GM12878 (cell line): ENCODE results near the gene GNAQ. TPM values are rescaled to one million over a fixed set of nuclear protein-coding genes. Genes with fewer than 3 reads are reported as not detected.

Experiments
- ATAC-seq: fragments of 200-7000 bp; cut with Tn5 transposase; 3 replicates; pipeline ENCODE4 v1.9.1; 2020; ENCODE audit warnings: mild to moderate bottlenecking, moderate library complexity
- BruUV-seq: library from RNA; stranded (reverse); fragments of 400-500 nt; replicated peaks from 2 replicates; lab custom pipeline; 2021; lab: Mats Ljungman, UMichigan
- CTCF ChIA-PET: fragments of 300-600 bp; sonication (Branson Sonifier 250); formaldehyde crosslinking; extraction: SDS; loops from one replicate; lab custom pipeline; 2021; ENCODE audit warnings: inconsistent platforms; lab: Yijun Ruan, JAX
- POLR2A ChIA-PET: fragments of 350-600 bp; formaldehyde crosslinking; extraction: SDS; loops from one replicate; lab custom pipeline; 2021; ENCODE audit warnings: inconsistent platforms; lab: Charles Lee
- RAD21 ChIA-PET: fragments of 300-600 bp; sonication (Branson Sonifier 250); formaldehyde crosslinking; loops from one replicate; lab custom pipeline; 2023; ENCODE audit warnings: antibody characterized with exemption; ENCODE audit not compliant: unreplicated experiment; lab: Charles Lee
- SMC1A ChIA-PET: fragments of 300-600 bp; sonication (Branson Sonifier 250); formaldehyde crosslinking; loops from one replicate; lab custom pipeline; 2023; ENCODE audit not compliant: unreplicated experiment, uncharacterized antibody; lab: Charles Lee
- DNase-seq: peaks from one replicate; pipeline ENCODE4 v3.0.0-alpha.2; 2011; ENCODE audit warnings: low read depth, low spot score
- FAIRE-seq: peaks from 3 replicates; lab custom pipeline; 2011; peaks lifted over from hg19 to GRCh38; lab: Jason Lieb, UNC
- H2AFZ ChIP-seq: 2 replicates; pipeline ENCODE4 v1.6.0; 2011; ENCODE audit warnings: low read depth, low read length, control low read depth; ENCODE audit not compliant: control insufficient read depth
- H3K27ac ChIP-seq: 2 replicates; pipeline ENCODE4 v1.5.1; 2011; ENCODE audit warnings: control low read depth; ENCODE audit not compliant: control insufficient read depth, insufficient read depth
- H3K27me3 ChIP-seq, 2 experiments: replicated peaks in 1 of 2; 2 replicates each; pipeline versions ENCODE4 v1.6.0 to v1.6.1; 2011; ENCODE audit warnings: low read length in 1 of 2; ENCODE audit not compliant: control insufficient read depth in 2 of 2, insufficient read depth in 2 of 2
- H3K36me3 ChIP-seq, 2 experiments: 2 replicates each; pipeline ENCODE4 v1.5.1; 2011; ENCODE audit warnings: low read length in 1 of 2; ENCODE audit not compliant: control insufficient read depth in 2 of 2, insufficient read depth in 2 of 2
- H3K4me1 ChIP-seq: 2 replicates; pipeline ENCODE4 v1.6.1; 2011; ENCODE audit warnings: mild to moderate bottlenecking, low read length, moderate library complexity, mixed read lengths; ENCODE audit not compliant: control insufficient read depth, insufficient read depth
- H3K4me2 ChIP-seq: 2 replicates; pipeline ENCODE4 v1.6.0; 2011; ENCODE audit warnings: control low read depth; ENCODE audit not compliant: control insufficient read depth, insufficient read depth
- H3K4me3 ChIP-seq: fragments of 200-600 bp; sonication (generic); 2 replicates; pipeline ENCODE4 v1.5.1; 2016
- H3K79me2 ChIP-seq: 2 replicates; pipeline ENCODE4 v1.6.0; 2011; ENCODE audit warnings: low read length; ENCODE audit not compliant: control insufficient read depth, insufficient read depth
- H3K9ac ChIP-seq: 2 replicates; pipeline ENCODE4 v1.8.0; 2011; ENCODE audit warnings: low read length, control low read depth, mixed read lengths; ENCODE audit not compliant: control insufficient read depth, insufficient read depth
- H3K9me3 ChIP-seq: replicated peaks from 3 replicates; pipeline ENCODE4 v1.5.1; 2011; ENCODE audit warnings: mild to moderate bottlenecking, low read length; ENCODE audit not compliant: control insufficient read depth, insufficient read depth
- H4K20me1 ChIP-seq: 2 replicates; pipeline ENCODE4 v1.6.0; 2011; ENCODE audit not compliant: control insufficient read depth, insufficient read depth
- BMI1 ChIP-seq: fragments of 450-650 bp; IDR thresholded peaks from 2 replicates; pipeline ENCODE4 v1.6.1; 2016; ENCODE audit warnings: mild to moderate bottlenecking, moderate library complexity, borderline replicate concordance
- CHD4 ChIP-seq: fragments of 200-600 bp; sonication (generic); IDR thresholded peaks from 2 replicates; pipeline ENCODE4 v1.6.1; 2016; ENCODE audit warnings: mild to moderate bottlenecking
- HDGF ChIP-seq: fragments of 450-650 bp; IDR thresholded peaks from 2 replicates; pipeline ENCODE4 v1.6.1; 2016; ENCODE audit warnings: antibody characterized with exemption
- IKZF1 ChIP-seq: fragments of 450-650 bp; conservative IDR thresholded peaks from 2 replicates; pipeline ENCODE4 v1.6.1; 2017; ENCODE audit warnings: antibody characterized with exemption, mild to moderate bottlenecking
- IRF4 ChIP-seq: IDR thresholded peaks from 2 replicates; pipeline ENCODE4 v1.6.1; 2011; ENCODE audit warnings: low read depth, low read length
- KDM1A ChIP-seq: fragments of 200-600 bp; sonication (generic); IDR thresholded peaks from 2 replicates; pipeline ENCODE4 v1.6.1; 2016; ENCODE audit warnings: borderline replicate concordance
- WGBS: methylation state at CpG from one replicate; pipeline ENCODE4 v1.1.6; 2016; ENCODE audit warnings: low lambda C conversion rate; ENCODE audit not compliant: insufficient replicate concordance, insufficient coverage; ENCODE audit errors: missing lambda C conversion rate; 5-methylcytosine and 5-hydroxymethylcytosine counted together
- in situ Hi-C: fragments of 300-500 bp; cut with MboI; formaldehyde crosslinking; loops from 9 replicates; pipeline ENCODE4 v1.14.3; 2018; ENCODE audit warnings: mixed read lengths
- intact Hi-C: fragments of 100-400 bp; cut with micrococcal nuclease; formaldehyde crosslinking; loops from one replicate; pipeline ENCODE4 v1.14.2; 2022; ENCODE audit not compliant: unreplicated experiment
- polyA plus RNA-seq, 11 experiments: library from polyadenylated mRNA; depleted of rRNA in 4 of 11; unstranded in 6 of 11; stranded (reverse) in 5 of 11; fragments of >200 nt; fragmentation: Nextera tagmentation in 4 of 11; fragmentation: Illumina TruSeq in 1 of 11; extraction: Ambion mirVana in 4 of 11; extraction: Trizol in 1 of 11; gene quantifications; 1 replicate in 1 of 11; 2 replicates in 10 of 11; pipeline versions ENCODE4 v1.2.1 to v1.2.3, GENCODE V29; 2011 to 2016; ENCODE audit warnings: inconsistent platforms in 2 of 11, missing spikeins in 2 of 11, low read depth in 1 of 11
- total RNA-seq, 4 experiments: library from RNA; depleted of rRNA in 3 of 4; stranded (reverse); fragments of >200 nt in 3 of 4; fragmentation: Illumina TruSeq in 1 of 4; extraction: Trizol in 1 of 4; gene quantifications; 2 replicates each; pipeline versions ENCODE4 v1.2.1 to v1.2.3, GENCODE V29; 2013 to 2021
- TF ChIP-seq, protein P1 (sequence below): IDR thresholded peaks from 2 replicates; pipeline ENCODE4 v1.6.1; 2011; ENCODE audit warnings: borderline replicate concordance, low read depth, mild to moderate bottlenecking, moderate library complexity, low read length; ENCODE audit not compliant: insufficient read depth, poor library complexity, severe bottlenecking
- TF ChIP-seq, protein P2 (sequence below): IDR thresholded peaks from 2 replicates; pipeline ENCODE4 v1.6.1; 2011; ENCODE audit warnings: borderline replicate concordance, low read depth, mild to moderate bottlenecking, moderate library complexity, mixed read lengths, low read length; ENCODE audit not compliant: insufficient read depth; ENCODE audit errors: extremely low read length
- TF ChIP-seq, protein P3 (sequence below): IDR thresholded peaks from 2 replicates; pipeline ENCODE4 v1.6.1; 2012; ENCODE audit warnings: low read depth, low read length, improper control_type of control experiment
- TF ChIP-seq, protein P4 (sequence below): fragments of 450-650 bp; IDR thresholded peaks from 2 replicates; pipeline ENCODE4 v1.6.1; 2014; ENCODE audit warnings: mild to moderate bottlenecking
- TF ChIP-seq, protein P5 (sequence below): fragments of 450-650 bp; IDR thresholded peaks from 2 replicates; pipeline ENCODE4 v1.6.1; 2017; ENCODE audit warnings: borderline replicate concordance
- TF ChIP-seq, protein P6 (sequence below): IDR thresholded peaks from 2 replicates; pipeline ENCODE4 v1.6.1; 2012; ENCODE audit warnings: mild to moderate bottlenecking, low read depth, low read length

GNAQ gene
- total and polyA plus RNA-seq, 10 of the 15 experiments (the other 5 are each of a cell fraction or from before 2014, with no cell fraction given), result 0.15 to 47.2 (median 0.49) TPM

DNA sequence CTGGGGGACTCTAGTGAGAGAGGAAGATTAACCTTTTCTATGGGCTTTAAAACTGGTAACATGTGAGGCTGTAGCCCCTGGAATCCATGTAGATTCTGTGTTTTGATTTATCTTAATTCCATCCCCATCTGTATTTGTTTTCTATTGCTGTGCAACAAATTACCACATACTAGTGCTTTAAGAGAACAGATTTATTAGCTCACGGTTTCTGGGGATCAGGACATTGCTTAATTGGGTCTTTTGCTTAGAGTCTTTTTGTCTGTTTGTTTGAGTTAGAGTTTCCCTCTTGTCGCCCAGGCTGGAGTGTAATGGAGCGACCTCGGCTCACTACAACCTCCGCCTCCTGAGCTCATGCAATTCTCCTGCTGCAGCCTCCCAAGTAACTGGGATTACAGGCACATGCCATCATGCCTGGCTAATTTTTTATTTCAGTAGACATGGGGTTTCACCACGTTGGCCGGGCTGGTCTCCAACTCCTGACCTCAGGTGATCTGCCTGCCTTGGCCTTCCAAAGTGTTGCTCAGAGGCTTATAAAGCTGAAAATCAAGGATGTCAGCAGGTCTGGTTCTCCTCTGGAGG lies 353.6 kb downstream of the GNAQ start:
- 37% methylated on average over 7 of the region's 7 CpGs for WGBS
- Histone ChIP-seq H3K9me3 (no peaks in the 10 kb centered on the region), H3K9ac (no peak overlapping the region), H3K4me2 (no peak overlapping the region), H3K36me3 (no peaks in the 10 kb centered on the region), H3K27ac (no peak overlapping the region), H3K4me3 (no peak overlapping the region), H4K20me1 (no peaks in the 10 kb centered on the region), H2AFZ (no peak overlapping the region), H3K4me1 (no peaks in the 10 kb centered on the region), H3K27me3 (no peaks in the 10 kb centered on the region; a peak in 1 of 4 replicates), H3K79me2 (no peaks in the 10 kb centered on the region)
- in situ Hi-C loops, result no loop called here
- no peak for DNase-seq
- SMC1A ChIA-PET, result no interaction called here
- CTCF ChIA-PET, result no interaction called here
- ATAC-seq, result no peak
- no TSS peak for BruUV-seq
- no peak for FAIRE-seq
- RAD21 ChIA-PET, result interaction anchor here (0.8 kb wide), 1 partner anchor 74 kb away, joined by 3 read pairs; no protein-coding TSS in a partner anchor
- intact Hi-C loops, result no loop called here
- POLR2A ChIA-PET, result no interaction called here
- TF ChIP-seq, protein P1, sequence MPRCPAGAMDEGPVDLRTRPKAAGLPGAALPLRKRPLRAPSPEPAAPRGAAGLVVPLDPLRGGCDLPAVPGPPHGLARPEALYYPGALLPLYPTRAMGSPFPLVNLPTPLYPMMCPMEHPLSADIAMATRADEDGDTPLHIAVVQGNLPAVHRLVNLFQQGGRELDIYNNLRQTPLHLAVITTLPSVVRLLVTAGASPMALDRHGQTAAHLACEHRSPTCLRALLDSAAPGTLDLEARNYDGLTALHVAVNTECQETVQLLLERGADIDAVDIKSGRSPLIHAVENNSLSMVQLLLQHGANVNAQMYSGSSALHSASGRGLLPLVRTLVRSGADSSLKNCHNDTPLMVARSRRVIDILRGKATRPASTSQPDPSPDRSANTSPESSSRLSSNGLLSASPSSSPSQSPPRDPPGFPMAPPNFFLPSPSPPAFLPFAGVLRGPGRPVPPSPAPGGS, result no peak
- TF ChIP-seq, protein P2, sequence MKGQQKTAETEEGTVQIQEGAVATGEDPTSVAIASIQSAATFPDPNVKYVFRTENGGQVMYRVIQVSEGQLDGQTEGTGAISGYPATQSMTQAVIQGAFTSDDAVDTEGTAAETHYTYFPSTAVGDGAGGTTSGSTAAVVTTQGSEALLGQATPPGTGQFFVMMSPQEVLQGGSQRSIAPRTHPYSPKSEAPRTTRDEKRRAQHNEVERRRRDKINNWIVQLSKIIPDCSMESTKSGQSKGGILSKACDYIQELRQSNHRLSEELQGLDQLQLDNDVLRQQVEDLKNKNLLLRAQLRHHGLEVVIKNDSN, result no peak
- TF ChIP-seq, protein P3, sequence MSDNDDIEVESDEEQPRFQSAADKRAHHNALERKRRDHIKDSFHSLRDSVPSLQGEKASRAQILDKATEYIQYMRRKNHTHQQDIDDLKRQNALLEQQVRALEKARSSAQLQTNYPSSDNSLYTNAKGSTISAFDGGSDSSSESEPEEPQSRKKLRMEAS, result no peak
- TF ChIP-seq, protein P4, sequence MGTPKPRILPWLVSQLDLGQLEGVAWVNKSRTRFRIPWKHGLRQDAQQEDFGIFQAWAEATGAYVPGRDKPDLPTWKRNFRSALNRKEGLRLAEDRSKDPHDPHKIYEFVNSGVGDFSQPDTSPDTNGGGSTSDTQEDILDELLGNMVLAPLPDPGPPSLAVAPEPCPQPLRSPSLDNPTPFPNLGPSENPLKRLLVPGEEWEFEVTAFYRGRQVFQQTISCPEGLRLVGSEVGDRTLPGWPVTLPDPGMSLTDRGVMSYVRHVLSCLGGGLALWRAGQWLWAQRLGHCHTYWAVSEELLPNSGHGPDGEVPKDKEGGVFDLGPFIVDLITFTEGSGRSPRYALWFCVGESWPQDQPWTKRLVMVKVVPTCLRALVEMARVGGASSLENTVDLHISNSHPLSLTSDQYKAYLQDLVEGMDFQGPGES, result no peak
- TF ChIP-seq IKZF1 (no peak), KDM1A (no peak), HDGF (no peak), BMI1 (no peak), IRF4 (no peak), CHD4 (no peak)
- TF ChIP-seq, protein P5, sequence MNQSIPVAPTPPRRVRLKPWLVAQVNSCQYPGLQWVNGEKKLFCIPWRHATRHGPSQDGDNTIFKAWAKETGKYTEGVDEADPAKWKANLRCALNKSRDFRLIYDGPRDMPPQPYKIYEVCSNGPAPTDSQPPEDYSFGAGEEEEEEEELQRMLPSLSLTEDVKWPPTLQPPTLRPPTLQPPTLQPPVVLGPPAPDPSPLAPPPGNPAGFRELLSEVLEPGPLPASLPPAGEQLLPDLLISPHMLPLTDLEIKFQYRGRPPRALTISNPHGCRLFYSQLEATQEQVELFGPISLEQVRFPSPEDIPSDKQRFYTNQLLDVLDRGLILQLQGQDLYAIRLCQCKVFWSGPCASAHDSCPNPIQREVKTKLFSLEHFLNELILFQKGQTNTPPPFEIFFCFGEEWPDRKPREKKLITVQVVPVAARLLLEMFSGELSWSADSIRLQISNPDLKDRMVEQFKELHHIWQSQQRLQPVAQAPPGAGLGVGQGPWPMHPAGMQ, result no peak
- TF ChIP-seq, protein P6, sequence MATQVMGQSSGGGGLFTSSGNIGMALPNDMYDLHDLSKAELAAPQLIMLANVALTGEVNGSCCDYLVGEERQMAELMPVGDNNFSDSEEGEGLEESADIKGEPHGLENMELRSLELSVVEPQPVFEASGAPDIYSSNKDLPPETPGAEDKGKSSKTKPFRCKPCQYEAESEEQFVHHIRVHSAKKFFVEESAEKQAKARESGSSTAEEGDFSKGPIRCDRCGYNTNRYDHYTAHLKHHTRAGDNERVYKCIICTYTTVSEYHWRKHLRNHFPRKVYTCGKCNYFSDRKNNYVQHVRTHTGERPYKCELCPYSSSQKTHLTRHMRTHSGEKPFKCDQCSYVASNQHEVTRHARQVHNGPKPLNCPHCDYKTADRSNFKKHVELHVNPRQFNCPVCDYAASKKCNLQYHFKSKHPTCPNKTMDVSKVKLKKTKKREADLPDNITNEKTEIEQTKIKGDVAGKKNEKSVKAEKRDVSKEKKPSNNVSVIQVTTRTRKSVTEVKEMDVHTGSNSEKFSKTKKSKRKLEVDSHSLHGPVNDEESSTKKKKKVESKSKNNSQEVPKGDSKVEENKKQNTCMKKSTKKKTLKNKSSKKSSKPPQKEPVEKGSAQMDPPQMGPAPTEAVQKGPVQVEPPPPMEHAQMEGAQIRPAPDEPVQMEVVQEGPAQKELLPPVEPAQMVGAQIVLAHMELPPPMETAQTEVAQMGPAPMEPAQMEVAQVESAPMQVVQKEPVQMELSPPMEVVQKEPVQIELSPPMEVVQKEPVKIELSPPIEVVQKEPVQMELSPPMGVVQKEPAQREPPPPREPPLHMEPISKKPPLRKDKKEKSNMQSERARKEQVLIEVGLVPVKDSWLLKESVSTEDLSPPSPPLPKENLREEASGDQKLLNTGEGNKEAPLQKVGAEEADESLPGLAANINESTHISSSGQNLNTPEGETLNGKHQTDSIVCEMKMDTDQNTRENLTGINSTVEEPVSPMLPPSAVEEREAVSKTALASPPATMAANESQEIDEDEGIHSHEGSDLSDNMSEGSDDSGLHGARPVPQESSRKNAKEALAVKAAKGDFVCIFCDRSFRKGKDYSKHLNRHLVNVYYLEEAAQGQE, result no peak
